K562 (cell line): ENCODE data around the gene MAMDC4. TPM values are rescaled to one million over a fixed set of nuclear protein-coding genes. Genes with fewer than 3 reads are reported as not detected.

Experiments used
- ATAC-seq: fragments of 200-7000 bp; cut with Tn5 transposase; 3 replicates; pipeline ENCODE4 v1.9.1; 2020; ENCODE audit warnings: moderate library complexity
- BruUV-seq: library from RNA; stranded (reverse); fragments of 400-500 nt; replicated peaks from 2 replicates; lab custom pipeline; 2021; lab: Mats Ljungman, UMichigan
- CTCF ChIA-PET: fragments of 300-600 bp; formaldehyde crosslinking; extraction: SDS; loops from one replicate; lab custom pipeline; 2021; ENCODE audit warnings: low intra/inter-chr PET ratio; lab: Yijun Ruan, JAX
- POLR2A ChIA-PET: fragments of 300-600, 350-650 bp; sonication (Branson Sonifier 250); formaldehyde crosslinking; extraction: SDS; loops from one replicate; lab custom pipeline; 2021; ENCODE audit warnings: antibody characterized with exemption, inconsistent platforms; lab: Yijun Ruan, JAX
- DNase-seq, 4 experiments: peaks; one replicate each; pipeline versions ENCODE4 v3.0.0 to v3.0.0-alpha.2; 2011 to 2018; ENCODE audit warnings: low spot score in 3 of 4, mixed read lengths in 3 of 4; ENCODE audit errors: extremely low read depth in 1 of 4
- FAIRE-seq: peaks from 2 replicates; lab custom pipeline; 2011; peaks lifted over from hg19 to GRCh38; lab: Jason Lieb, UNC
- H2AFZ ChIP-seq: 2 replicates; pipeline ENCODE4 v1.6.0; 2011; ENCODE audit warnings: low read depth, low read length, control low read depth, inconsistent platforms
- H3K27ac ChIP-seq: fragments of 200-600 bp; 3 replicates; pipeline ENCODE4 v1.8.0; 2011; ENCODE audit warnings: low read depth, mild to moderate bottlenecking, control low read depth, inconsistent platforms, low read length, moderate library complexity, mixed read lengths; ENCODE audit errors: extremely low read depth
- H3K27me3 ChIP-seq, 2 experiments: fragments of 300-600 bp in 1 of 2; 2 replicates in 1 of 2; 3 replicates in 1 of 2; pipeline versions ENCODE4 v1.6.0 to v1.8.0; 2011; ENCODE audit warnings: inconsistent platforms in 2 of 2, low read length in 2 of 2, mild to moderate bottlenecking in 1 of 2, mixed read lengths in 1 of 2, moderate library complexity in 1 of 2; ENCODE audit not compliant: control insufficient read depth in 2 of 2, insufficient read depth in 2 of 2
- H3K36me3 ChIP-seq: fragments of 300-600 bp; 3 replicates; pipeline ENCODE4 v1.8.0; 2011; ENCODE audit warnings: mild to moderate bottlenecking, low read length, inconsistent platforms; ENCODE audit not compliant: control insufficient read depth, insufficient read depth
- H3K4me1 ChIP-seq, 2 experiments: fragments of 200-600 bp in 1 of 2; replicated peaks in 1 of 2; 2 replicates in 1 of 2; 3 replicates in 1 of 2; pipeline versions ENCODE4 v1.5.1 to v1.8.0; 2011; ENCODE audit warnings: inconsistent platforms in 2 of 2, low read length in 2 of 2, mild to moderate bottlenecking in 1 of 2, mixed read lengths in 1 of 2, moderate library complexity in 1 of 2; ENCODE audit not compliant: control insufficient read depth in 2 of 2, insufficient read depth in 2 of 2
- H3K4me2 ChIP-seq: 2 replicates; pipeline ENCODE4 v1.6.1; 2011; ENCODE audit warnings: low read length, control low read depth, inconsistent platforms, mixed read lengths; ENCODE audit not compliant: insufficient read depth
- H3K4me3 ChIP-seq: fragments of 200-600 bp; sonication (generic), shearing (Covaris generic); 2 replicates; pipeline ENCODE4 v1.5.1; 2016; ENCODE audit warnings: control low read depth, inconsistent platforms
- H3K79me2 ChIP-seq: fragments of 200-600 bp; 3 replicates; pipeline ENCODE4 v1.8.0; 2011; ENCODE audit warnings: low read length, inconsistent platforms; ENCODE audit not compliant: control insufficient read depth, insufficient read depth
- H3K9ac ChIP-seq, 2 experiments: 2 replicates each; pipeline versions ENCODE4 v1.6.0 to v1.6.1; 2011; ENCODE audit warnings: low read depth in 2 of 2, low read length in 2 of 2, control low read depth in 1 of 2, inconsistent platforms in 1 of 2, mild to moderate bottlenecking in 1 of 2, mixed read lengths in 1 of 2; ENCODE audit not compliant: insufficient read depth in 1 of 2
- H3K9me1 ChIP-seq: one replicate; pipeline ENCODE4 v1.6.0; 2011; ENCODE audit warnings: inconsistent platforms, mild to moderate bottlenecking, low read length, moderate library complexity; ENCODE audit not compliant: control insufficient read depth, insufficient read depth
- H3K9me3 ChIP-seq: replicated peaks from 2 replicates; pipeline ENCODE4 v1.5.1; 2011; ENCODE audit warnings: low read depth, low read length, inconsistent platforms; ENCODE audit not compliant: control insufficient read depth, insufficient read depth
- H4K20me1 ChIP-seq: replicated peaks from 2 replicates; pipeline ENCODE4 v1.6.1; 2011; ENCODE audit warnings: low read length, inconsistent platforms, mixed read lengths; ENCODE audit not compliant: control insufficient read depth, insufficient read depth
- CBFA2T2 ChIP-seq: fragments of 450-650 bp; conservative IDR thresholded peaks from 2 replicates; pipeline ENCODE4 v1.6.1; 2017; ENCODE audit warnings: mild to moderate bottlenecking
- ELF2 ChIP-seq: fragments of 250-450 bp; sonication (Bioruptor Pico); IDR thresholded peaks from 2 replicates; pipeline ENCODE4 v1.5.0; 2021; ENCODE audit warnings: mild to moderate bottlenecking
- FOXP1 ChIP-seq: sonication (generic); formaldehyde crosslinking; IDR thresholded peaks from 2 replicates; pipeline ENCODE4 v1.8.0; 2022; ENCODE audit warnings: mild to moderate bottlenecking, missing genetic modification reagents
- HNRNPK ChIP-seq: fragments of 200-400 bp; formaldehyde crosslinking; IDR thresholded peaks from one replicate; pipeline ENCODE4 v1.6.1; 2018; ENCODE audit warnings: mild to moderate bottlenecking, low read depth, low read length; ENCODE audit not compliant: poor library complexity, severe bottlenecking
- POLR2G ChIP-seq: fragments of 200-400 bp; formaldehyde crosslinking; IDR thresholded peaks from 2 replicates; pipeline ENCODE4 v1.6.1; 2017; ENCODE audit warnings: low read depth, mild to moderate bottlenecking, antibody characterized with exemption, low read length, moderate library complexity
- RBFOX2 ChIP-seq: fragments of 200-400 bp; formaldehyde crosslinking; IDR thresholded peaks from 2 replicates; pipeline ENCODE4 v1.6.1; 2017; ENCODE audit warnings: low read depth, mild to moderate bottlenecking, low read length, moderate library complexity
- TFE3 ChIP-seq: fragments of 450-650 bp; formaldehyde crosslinking; IDR thresholded peaks from 2 replicates; pipeline ENCODE4 v1.4.0; 2020; ENCODE audit warnings: mild to moderate bottlenecking, mixed read lengths
- ZFPM2 ChIP-seq: fragments of 250-450 bp; sonication (Bioruptor Pico); IDR thresholded peaks from 2 replicates; pipeline ENCODE4 v1.5.1; 2022; ENCODE audit warnings: mild to moderate bottlenecking
- WGBS: fragments of 100-300 bp; shearing (Covaris generic); methylation state at CpG from one replicate; pipeline ENCODE4 v1.1.6; 2016; ENCODE audit warnings: low coverage, mixed read lengths; ENCODE audit not compliant: insufficient coverage; ENCODE audit errors: missing lambda C conversion rate; 5-methylcytosine and 5-hydroxymethylcytosine counted together
- in situ Hi-C: fragments of 300-500 bp; cut with MboI; formaldehyde crosslinking; loops from 4 replicates; pipeline ENCODE4 v1.15.0; 2018; ENCODE audit warnings: inconsistent platforms, mixed read lengths
- intact Hi-C: fragments of 100-400 bp; cut with micrococcal nuclease; formaldehyde crosslinking; loops from 2 replicates; pipeline ENCODE4 v1.14.2; 2022
- polyA plus RNA-seq, 8 experiments: library from polyadenylated mRNA; depleted of rRNA in 4 of 8; stranded (reverse) in 5 of 8; unstranded in 3 of 8; fragments of >200 nt; fragmentation: Nextera tagmentation in 2 of 8; fragmentation: Illumina TruSeq in 1 of 8; extraction: Ambion mirVana in 2 of 8; extraction: Trizol in 1 of 8; gene quantifications; 2 replicates each; pipeline versions ENCODE4 v1.2.1 to v1.2.3, GENCODE V29; 2011 to 2014; ENCODE audit warnings: inconsistent platforms in 1 of 8, missing spikeins in 1 of 8
- total RNA-seq, 7 experiments: library from RNA; depleted of rRNA in 6 of 7; stranded (reverse); fragments of >200 nt in 6 of 7; fragmentation: Illumina TruSeq in 2 of 7; extraction: Trizol in 2 of 7; gene quantifications; 2 replicates each; pipeline versions ENCODE4 v1.2.1 to v1.2.3, GENCODE V29; 2011 to 2021; ENCODE audit warnings: low replicate concordance in 1 of 7

MAMDC4 gene
- total and polyA plus RNA-seq, 9 of the 15 experiments (the other 6 are each of a cell fraction or from before 2014, with no cell fraction given), result 0.03 to 10.8 (median 1.5) TPM

GRCh38 chr9:136826188-136826541 is 26.0 kb upstream of the MAMDC4 start:
- intact Hi-C loops (no loop called here), in situ Hi-C loops (no loop called here)
- no TSS peak for BruUV-seq
- Histone ChIP-seq H3K27me3 (no peaks in the 10 kb centered on the region), H3K4me2 (no peak overlapping the region), H4K20me1 (no peaks in the 10 kb centered on the region; the same call in 1 of the 2 replicates), H2AFZ (no peak overlapping the region), H3K9me1 (no peaks in the 10 kb centered on the region), H3K79me2 (peaks cover 15% of the 10 kb centered on the region; the same call in 2 of the 3 replicates), H3K9ac (peak overlapping the region in 1 of 2 experiments; percentile 20; a peak in 1 of 4 replicates), H3K27ac (no peak overlapping the region), H3K36me3 (peaks cover 87% of the 10 kb centered on the region; the same call in 2 of the 3 replicates), H3K9me3 (no peaks in the 10 kb centered on the region), H3K4me3 (no peak overlapping the region), H3K4me1 (peaks cover 0 to 52% of the 10 kb centered on the region in 2 experiments; a peak in 2 of 5 replicates)
- POLR2A ChIA-PET, result interaction anchor here (0.8 kb wide), 1 partner anchor 14 kb away, joined by 7 read pairs; no protein-coding TSS in a partner anchor
- ATAC-seq (no peak), DNase-seq (no peak), FAIRE-seq (no peak)
- TF ChIP-seq POLR2G, result peak; percentile 61
- TF ChIP-seq TFE3 (CRISPR knock-in tag), result no peak
- TF ChIP-seq ELF2 (CRISPR knock-in tag), result no peak
- TF ChIP-seq ZFPM2 (CRISPR knock-in tag), result no peak
- peak; percentile 36; the same call in 1 of the 2 replicates for TF ChIP-seq RBFOX2
- TF ChIP-seq HNRNPK, result no peak
- no peak for TF ChIP-seq CBFA2T2
- no peak for TF ChIP-seq FOXP1
- WGBS, result 91% methylated on average over 17 of the region's 17 CpGs
- CTCF ChIA-PET, result no interaction called here
